NCI-H2196 treated with DMSO at 0.1 percent for 48 hours (cell line): Measurements from ENCODE around the gene ZYX.
"Not testable (repeated sequence)": the region's sequence is repeated elsewhere in the genome, so short reads cannot be mapped to it uniquely, and the experiment has no call there.

Experiments used
- DNase-seq: peaks from one replicate; lab custom pipeline; 2025; ENCODE audit not compliant: unreplicated experiment; lab: John Stamatoyannopoulos, UW

The ZYX gene

GRCh38 chr7:143416565-143417149 is 35.5 kb downstream of the ZYX start:
- no peak for DNase-seq

- no peak for DNase-seq
These were observed 36.7 kb downstream of the ZYX start for GRCh38 chr7:143417734-143418383.

GRCh38 chr7:143418681-143419458 is 37.7 kb downstream of the ZYX start:
- DNase-seq = no peak

DNA sequence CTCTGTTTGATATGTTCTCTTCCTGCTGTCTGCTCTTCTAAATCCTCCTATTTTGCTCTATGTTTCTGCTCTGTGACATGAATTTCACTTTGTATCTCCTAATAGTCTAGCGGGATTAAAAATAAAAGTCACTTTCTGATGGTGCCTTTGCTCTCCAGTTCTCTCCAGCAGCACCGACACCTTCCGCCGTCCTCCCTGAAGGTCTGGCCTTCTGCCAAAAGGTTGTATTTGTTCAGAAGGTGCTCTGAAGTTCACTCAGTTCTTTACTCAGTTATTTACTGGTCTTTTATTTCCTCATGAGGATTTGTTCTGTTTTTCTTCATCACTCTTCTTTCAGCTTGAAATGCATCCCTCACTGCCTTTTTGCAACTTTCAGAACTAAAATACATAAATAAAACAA is 38.7 kb downstream of the ZYX start:
- DNase-seq = no peak

DNA sequence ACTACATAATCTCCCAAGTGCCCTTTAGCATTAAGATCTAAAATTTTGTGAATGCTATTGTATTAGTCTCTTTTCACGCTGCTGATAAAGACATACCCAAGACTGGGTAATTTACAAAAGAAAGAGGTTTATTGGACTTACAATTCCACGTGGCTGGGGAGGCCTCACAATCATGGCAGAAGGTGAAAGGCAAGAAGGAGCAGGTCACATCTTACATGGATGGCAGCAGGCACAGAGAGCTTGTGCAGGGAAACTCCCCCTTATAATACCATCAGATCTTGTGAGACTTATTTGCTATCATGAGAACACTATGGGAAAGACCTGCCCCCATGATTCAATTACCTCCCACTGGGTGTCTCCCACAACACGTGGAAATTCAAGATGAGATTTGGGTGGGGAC is 39.5 kb downstream of the ZYX start:
- not testable (repeated sequence) for DNase-seq

DNA sequence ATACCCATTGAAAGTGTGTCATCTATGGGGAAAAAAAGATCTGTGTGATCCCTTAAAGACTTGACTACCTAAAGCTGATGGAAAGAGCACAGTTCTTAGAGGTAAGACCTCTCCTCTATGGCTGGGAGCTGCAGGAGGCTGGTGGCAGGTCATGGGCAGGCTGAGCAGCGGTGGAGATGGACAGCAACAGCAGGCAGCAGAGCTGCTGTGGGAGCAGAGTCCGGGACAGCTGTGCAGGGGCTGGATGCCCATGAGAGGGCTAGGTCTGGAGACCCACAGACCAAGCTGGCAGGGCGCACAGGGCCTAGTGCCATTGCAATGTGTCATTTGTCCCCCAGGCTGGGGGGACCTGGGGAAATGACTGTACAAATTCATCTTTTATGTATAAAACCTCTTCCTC is 40.9 kb downstream of the ZYX start:
- no peak for DNase-seq

- DNase-seq = not testable (repeated sequence)
These were observed 43.3 kb downstream of the ZYX start for GRCh38 chr7:143424476-143424875.

GRCh38 chr7:143426479-143427142 is 45.5 kb downstream of the ZYX start:
- DNase-seq = no peak

DNA sequence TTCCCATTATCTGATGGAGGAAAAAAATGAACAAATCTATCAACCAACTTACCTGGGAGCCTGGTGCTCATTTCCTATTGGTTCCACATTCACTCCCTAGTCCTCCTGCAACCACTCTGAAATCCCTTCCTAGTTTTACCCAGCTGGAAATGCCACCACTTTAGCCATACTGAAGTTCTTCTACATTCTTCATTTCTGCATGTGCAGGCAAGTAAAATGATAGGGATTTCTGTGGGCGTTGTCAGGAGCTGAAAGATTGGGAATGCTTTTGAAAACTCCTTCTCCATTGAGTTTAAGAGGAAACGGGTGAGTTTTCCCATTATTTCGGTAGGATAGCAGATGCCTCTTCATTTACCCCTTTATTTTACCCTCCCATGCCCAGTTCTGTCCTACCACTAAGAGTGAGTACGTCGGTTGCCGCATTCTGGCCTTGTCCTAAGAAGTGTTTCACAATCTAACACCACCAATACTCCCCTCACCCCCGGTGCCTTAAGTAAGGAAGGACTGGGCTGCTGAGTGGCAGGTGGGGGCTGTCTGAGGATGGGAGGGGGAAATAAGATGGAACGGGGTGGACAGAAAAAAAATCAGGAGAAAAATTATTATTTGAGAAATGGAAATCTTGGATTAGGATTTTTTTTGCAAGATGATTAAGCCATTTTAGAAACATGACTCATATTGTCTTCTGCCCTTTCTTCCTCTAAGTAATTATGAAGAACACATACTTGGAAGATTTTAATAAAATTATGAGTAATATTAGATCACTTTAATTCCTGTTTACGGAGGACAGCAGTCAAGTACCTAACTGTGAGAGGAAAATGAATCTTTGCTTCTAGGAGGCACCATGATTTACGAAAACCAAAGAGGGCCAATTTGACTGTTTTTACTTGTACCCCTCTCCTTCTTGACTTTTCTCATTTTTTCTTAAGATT is 48.9 kb downstream of the ZYX start:
- no peak for DNase-seq

DNA sequence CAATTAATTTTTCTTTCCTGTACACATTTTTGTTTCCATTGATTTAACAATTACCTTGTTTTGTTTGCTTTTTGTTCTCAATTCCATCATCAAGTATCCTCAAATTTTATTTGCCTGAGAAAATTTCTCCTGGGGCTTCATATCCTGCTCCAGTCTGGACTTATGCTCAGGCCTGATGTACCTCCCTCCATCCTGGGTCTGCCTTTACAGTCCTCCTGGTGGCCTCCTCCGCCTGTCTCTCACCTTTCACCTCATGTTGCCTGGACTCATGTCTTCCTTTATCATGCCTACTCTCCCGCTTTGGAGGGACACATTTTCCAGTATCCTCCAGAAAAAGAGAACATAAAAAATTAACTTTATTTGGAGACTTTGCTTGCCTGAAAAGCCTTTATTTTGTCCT is 50.0 kb downstream of the ZYX start:
- DNase-seq = no peak

DNA sequence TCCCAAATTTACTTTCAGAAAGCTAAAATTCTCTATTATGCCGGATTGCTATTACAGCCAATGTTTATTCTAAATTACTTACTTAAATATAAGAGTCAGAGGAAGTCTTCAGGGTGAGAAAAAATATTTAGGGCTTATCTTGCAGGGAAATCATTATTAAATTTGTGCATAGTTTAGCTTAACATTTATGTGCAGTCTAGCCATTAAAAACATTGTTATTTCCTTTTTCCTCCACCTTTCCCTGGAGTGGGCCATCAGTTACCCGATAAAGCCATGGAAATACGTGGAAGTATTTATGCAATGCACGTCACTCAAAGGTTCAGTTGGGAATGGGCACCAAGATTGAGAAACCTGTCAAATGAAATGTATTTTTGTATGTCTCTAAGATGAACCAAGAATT is 52.6 kb downstream of the ZYX start:
- no peak for DNase-seq

DNA sequence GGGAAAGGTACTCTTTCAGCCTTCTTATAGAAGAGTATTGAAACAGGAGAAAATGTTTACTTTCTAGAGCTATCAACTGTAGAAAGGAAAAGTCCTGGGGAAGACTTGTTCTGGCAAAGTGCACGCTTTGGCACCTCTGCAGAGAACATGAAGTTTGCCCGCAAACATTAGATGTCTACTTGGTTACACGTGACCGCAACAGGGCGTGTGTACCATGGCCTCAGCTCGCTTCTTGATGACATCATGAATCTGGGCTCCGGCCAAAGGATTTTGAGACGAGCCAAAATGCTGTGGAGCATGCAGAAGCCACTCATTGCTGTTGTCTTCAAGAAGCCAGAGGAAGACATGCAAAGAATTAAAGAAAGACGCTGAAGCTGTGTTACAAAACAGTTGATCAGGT is 53.5 kb downstream of the ZYX start:
- no peak for DNase-seq

- DNase-seq = no peak
These were observed 54.1 kb downstream of the ZYX start for GRCh38 chr7:143435266-143435665.

- DNase-seq = no peak
These were observed 55.3 kb downstream of the ZYX start for GRCh38 chr7:143436325-143436946.

DNA sequence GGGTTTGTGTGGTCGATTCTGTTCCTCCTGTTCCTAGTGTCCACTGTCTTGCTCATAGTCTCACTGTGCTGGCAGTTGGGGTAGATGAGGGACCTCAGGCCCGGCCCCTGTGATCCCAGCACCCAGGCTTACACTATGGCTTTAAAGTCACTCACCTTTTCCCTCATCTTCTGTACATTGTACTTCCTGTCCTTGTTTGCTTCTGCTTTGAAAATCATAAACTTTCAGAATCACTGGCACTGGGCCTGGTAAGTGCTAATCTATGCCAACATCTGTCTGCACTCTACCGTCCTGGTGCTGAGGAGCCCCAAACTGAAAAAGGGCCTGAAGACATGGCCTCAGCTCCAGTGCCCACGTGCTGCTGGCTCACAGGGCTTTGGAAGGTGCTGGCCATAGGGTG is 56.4 kb downstream of the ZYX start:
- DNase-seq = no peak

DNA sequence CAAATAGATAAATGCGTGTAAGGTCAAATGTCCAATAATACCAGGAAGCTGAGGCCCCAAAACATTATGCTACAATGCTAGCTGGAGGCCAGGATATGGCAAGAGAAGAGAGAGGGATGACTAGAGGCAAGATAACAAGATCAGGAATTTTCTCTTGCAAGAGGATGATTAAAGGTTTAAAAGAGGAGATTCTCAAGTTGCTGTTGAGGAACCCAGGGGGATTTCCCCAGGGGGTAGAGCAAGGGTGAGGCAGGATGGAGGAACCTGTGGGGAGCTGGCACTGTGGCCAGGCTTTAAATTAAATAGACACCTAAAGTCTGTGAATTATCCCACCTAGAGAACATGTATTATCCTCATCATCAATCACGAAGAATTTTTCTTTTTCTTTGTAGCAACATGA is 58.7 kb downstream of the ZYX start:
- no peak for DNase-seq
